HG02798 (cell line): ENCODE measurements around the gene PRKAG1.
A peak's percentile ranks its signal among the peaks of the same experiment; 100 is the strongest.

Source experiments
- ATAC-seq: cut with Tn5 transposase; IDR thresholded peaks from one replicate; pipeline ENCODE4 v1.9.1; 2021; ENCODE audit warnings: mild to moderate bottlenecking; ENCODE audit not compliant: unreplicated experiment, poor library complexity

The PRKAG1 gene

GRCh38 chr12:49032679-49033447, 14.3 kb upstream of the PRKAG1 start:
- no peak for ATAC-seq

GRCh38 chr12:49032276-49032675, 13.7 kb upstream of the PRKAG1 start:
- ATAC-seq, result no peak

GRCh38 chr12:49031573-49032161, 13.1 kb upstream of the PRKAG1 start:
- ATAC-seq, result no peak

GRCh38 chr12:49030714-49031572, 12.4 kb upstream of the PRKAG1 start:
- ATAC-seq, result no peak

- no peak for ATAC-seq
These were observed 11.5 kb upstream of the PRKAG1 start for GRCh38 chr12:49030119-49030518.

GRCh38 chr12:49028666-49029275, 10.2 kb upstream of the PRKAG1 start:
- ATAC-seq, result no peak

- no peak for ATAC-seq
These were observed 9.4 kb upstream of the PRKAG1 start for GRCh38 chr12:49027846-49028555.

GRCh38 chr12:49026678-49027480, 8.3 kb upstream of the PRKAG1 start:
- no peak for ATAC-seq

GRCh38 chr12:49026101-49026500, 7.5 kb upstream of the PRKAG1 start:
- ATAC-seq, result no peak

- ATAC-seq, result no peak
These were observed 6.9 kb upstream of the PRKAG1 start for GRCh38 chr12:49025463-49025862.

- no peak for ATAC-seq
These were observed 6.0 kb upstream of the PRKAG1 start for GRCh38 chr12:49024543-49024942.

GRCh38 chr12:49023812-49024211, 5.2 kb upstream of the PRKAG1 start:
- no peak for ATAC-seq

GRCh38 chr12:49022558-49023178, 4.1 kb upstream of the PRKAG1 start:
- no peak for ATAC-seq

GRCh38 chr12:49021292-49021915, 2.8 kb upstream of the PRKAG1 start:
- no peak for ATAC-seq

GRCh38 chr12:49020441-49020840, 1.9 kb upstream of the PRKAG1 start:
- ATAC-seq, result no peak

GRCh38 chr12:49019443-49020324, 1.1 kb upstream of the PRKAG1 start:
- ATAC-seq, result no peak

- no peak for ATAC-seq
These were observed 499 bp upstream of the PRKAG1 start for GRCh38 chr12:49019120-49019430.

GRCh38 chr12:49017891-49018260, 700 bp downstream of the PRKAG1 start:
- peak; percentile 18 for ATAC-seq
